ENCODE results near the gene EFEMP1. TPM values are rescaled to one million over a fixed set of nuclear protein-coding genes. Genes with fewer than 3 reads are reported as not detected.
"Not testable (repeated sequence)": the region's sequence is repeated elsewhere in the genome, so short reads cannot be mapped to it uniquely, and the experiment has no call there.

Gene EFEMP1
- total and polyA plus RNA-seq, 10 donors: 9.8 to 155 (median 43.0) TPM

GRCh38 chr2:55837073-55837472, 86.5 kb downstream of the EFEMP1 start:
- WGBS, 5 donors: 65 to 74% (median 70%) methylated on average over 7 to 9 of the region's 9 CpGs
- no peaks in the 10 kb centered on the region for H3K4me1 ChIP-seq
- H3K27me3 ChIP-seq (replicated peaks in 1 of 7): peaks cover 0 to 9% (median 0%) of the 10 kb centered on the region in 7 donors
- H3K36me3 ChIP-seq: no peaks in the 10 kb centered on the region
- intact Hi-C loops (cut with DNase I; ENCODE audit: low total_unique reads): no loop called here
- DNase-seq: no peak
- H3K4me3 ChIP-seq: no peak overlapping the region
- peaks cover 0 to 9% (median 2%) of the 10 kb centered on the region in 8 donors for H3K9me3 ChIP-seq
- TF ChIP-seq, protein P1, sequence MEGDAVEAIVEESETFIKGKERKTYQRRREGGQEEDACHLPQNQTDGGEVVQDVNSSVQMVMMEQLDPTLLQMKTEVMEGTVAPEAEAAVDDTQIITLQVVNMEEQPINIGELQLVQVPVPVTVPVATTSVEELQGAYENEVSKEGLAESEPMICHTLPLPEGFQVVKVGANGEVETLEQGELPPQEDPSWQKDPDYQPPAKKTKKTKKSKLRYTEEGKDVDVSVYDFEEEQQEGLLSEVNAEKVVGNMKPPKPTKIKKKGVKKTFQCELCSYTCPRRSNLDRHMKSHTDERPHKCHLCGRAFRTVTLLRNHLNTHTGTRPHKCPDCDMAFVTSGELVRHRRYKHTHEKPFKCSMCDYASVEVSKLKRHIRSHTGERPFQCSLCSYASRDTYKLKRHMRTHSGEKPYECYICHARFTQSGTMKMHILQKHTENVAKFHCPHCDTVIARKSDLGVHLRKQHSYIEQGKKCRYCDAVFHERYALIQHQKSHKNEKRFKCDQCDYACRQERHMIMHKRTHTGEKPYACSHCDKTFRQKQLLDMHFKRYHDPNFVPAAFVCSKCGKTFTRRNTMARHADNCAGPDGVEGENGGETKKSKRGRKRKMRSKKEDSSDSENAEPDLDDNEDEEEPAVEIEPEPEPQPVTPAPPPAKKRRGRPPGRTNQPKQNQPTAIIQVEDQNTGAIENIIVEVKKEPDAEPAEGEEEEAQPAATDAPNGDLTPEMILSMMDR (IDR thresholded peaks at IDR 0.05 in 8 of 11, conservative IDR thresholded peaks at IDR 0.05 in 3 of 11): no peak
- no peak for TF ChIP-seq POLR2A (IDR thresholded peaks at IDR 0.05)
- no peak for TF ChIP-seq POLR2AphosphoS5 (IDR thresholded peaks at IDR 0.05)
- H3K27ac ChIP-seq: no peak overlapping the region

DNA sequence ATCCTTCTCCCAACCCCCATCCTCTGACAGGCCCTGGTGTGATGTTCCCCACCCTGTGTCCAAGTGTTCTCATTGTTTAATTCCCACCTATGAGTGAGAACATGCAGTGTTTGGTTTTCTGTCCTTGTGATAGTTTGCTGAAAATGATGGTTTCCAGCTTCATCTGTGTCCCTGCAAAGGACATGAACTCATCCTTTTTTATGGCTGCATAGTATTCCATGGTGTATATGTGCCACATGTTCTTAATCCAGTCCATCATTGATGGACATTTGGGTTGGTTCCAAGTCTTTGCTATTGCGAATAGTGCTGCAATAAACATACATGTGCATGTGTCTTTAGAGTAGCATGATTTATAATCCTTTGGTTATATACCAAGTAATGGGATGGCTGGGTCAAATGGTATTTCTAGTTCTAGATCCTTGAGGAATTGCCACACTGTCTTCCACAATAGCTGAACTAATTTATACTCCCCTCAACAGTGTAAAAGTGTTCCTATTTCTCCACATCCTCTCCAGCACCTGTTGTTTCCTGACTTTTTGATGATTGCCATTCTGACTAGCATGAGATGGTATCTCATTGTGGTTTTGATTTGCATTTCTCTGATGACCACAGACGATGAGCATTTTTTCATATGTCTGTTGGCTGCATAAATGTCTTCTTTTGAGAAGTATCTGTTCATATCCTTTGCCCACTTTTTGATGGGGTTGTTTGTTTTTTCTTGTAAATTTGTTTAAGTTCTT, 91.7 kb downstream of the EFEMP1 start:
- peaks cover 0 to 14% (median 4%) of the 10 kb centered on the region in 8 donors for H3K9me3 ChIP-seq
- H3K36me3 ChIP-seq: not testable (repeated sequence)

GRCh38 chr2:55827855-55828254, 95.7 kb downstream of the EFEMP1 start:
- peaks cover 0 to 10% (median 2%) of the 10 kb centered on the region in 8 donors for H3K9me3 ChIP-seq
- H3K36me3 ChIP-seq: no peaks in the 10 kb centered on the region
- DNase-seq: no peak
- TF ChIP-seq, protein P1 (IDR thresholded peaks at IDR 0.05 in 8 of 11, conservative IDR thresholded peaks at IDR 0.05 in 3 of 11): no peak
- TF ChIP-seq POLR2AphosphoS5 (IDR thresholded peaks at IDR 0.05): no peak
- TF ChIP-seq POLR2A (IDR thresholded peaks at IDR 0.05): no peak
- no peak overlapping the region for H3K4me3 ChIP-seq
- intact Hi-C loops (cut with DNase I; ENCODE audit: low total_unique reads): no loop called here
- WGBS, 5 donors: 44 to 94% (median 84%) methylated on average over 1 of the region's 1 CpG
- H3K27me3 ChIP-seq (replicated peaks in 1 of 7): no peaks in the 10 kb centered on the region
- H3K4me1 ChIP-seq: no peaks in the 10 kb centered on the region
- no peak overlapping the region for H3K27ac ChIP-seq

More for the DNA sequence above, 91.7 kb downstream of the EFEMP1 start:
- H3K4me3 ChIP-seq; H3K27ac ChIP-seq; intact Hi-C loops (cut with DNase I; ENCODE audit: low total_unique reads); H3K4me1 ChIP-seq; H3K27me3 ChIP-seq (replicated peaks in 1 of 7); DNase-seq: not testable (repeated sequence)
- 14 to 72% (median 59%) methylated on average over 2 of the region's 2 CpGs for WGBS, 5 donors

GRCh38 chr2:55827428-55827827, 96.2 kb downstream of the EFEMP1 start:
- H3K4me3 ChIP-seq; H3K36me3 ChIP-seq; DNase-seq; H3K9me3 ChIP-seq; intact Hi-C loops (cut with DNase I; ENCODE audit: low total_unique reads); H3K27ac ChIP-seq; H3K27me3 ChIP-seq (replicated peaks in 1 of 7); H3K4me1 ChIP-seq: not testable (repeated sequence)
- 88 to 100% (median 91%) methylated on average over 2 of the region's 2 CpGs for WGBS, 5 donors

DNA sequence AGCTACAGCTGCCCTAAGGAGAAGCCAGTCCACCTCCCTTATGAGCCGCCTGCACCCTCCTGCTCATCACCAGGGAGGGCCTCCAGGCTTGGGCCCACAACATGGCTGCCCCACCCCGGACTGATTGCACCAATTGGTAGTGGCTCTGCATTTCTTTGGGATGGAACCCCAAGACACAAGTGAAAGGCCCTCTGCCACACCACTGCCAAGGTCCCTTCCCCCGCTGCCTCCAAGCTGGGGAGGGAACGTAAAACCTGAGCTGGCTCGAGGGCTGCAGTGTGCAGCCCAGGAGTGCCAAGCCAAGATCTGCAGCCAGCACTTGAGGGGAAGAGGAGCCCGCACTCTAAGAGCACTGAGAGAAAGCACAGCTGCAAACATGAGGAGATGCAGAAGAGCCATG, 97.3 kb downstream of the EFEMP1 start:
- intact Hi-C loops (cut with DNase I; ENCODE audit: low total_unique reads): no loop called here
- no peak overlapping the region for H3K27ac ChIP-seq

More for the DNA sequence above, 97.3 kb downstream of the EFEMP1 start:
- no peaks in the 10 kb centered on the region for H3K27me3 ChIP-seq (replicated peaks in 1 of 7)
- DNase-seq: peak; percentile 53
- H3K9me3 ChIP-seq: peaks cover 0 to 3% (median 0%) of the 10 kb centered on the region in 8 donors
- H3K4me3 ChIP-seq: no peak overlapping the region
- no peak for TF ChIP-seq POLR2AphosphoS5 (IDR thresholded peaks at IDR 0.05)
- no peak for TF ChIP-seq POLR2A (IDR thresholded peaks at IDR 0.05)
- TF ChIP-seq, protein P1 (IDR thresholded peaks at IDR 0.05 in 8 of 11, conservative IDR thresholded peaks at IDR 0.05 in 3 of 11): no peak
- no peaks in the 10 kb centered on the region for H3K4me1 ChIP-seq
- WGBS, 5 donors: 90 to 96% (median 92%) methylated on average over 5 to 6 of the region's 6 CpGs
- H3K36me3 ChIP-seq: no peaks in the 10 kb centered on the region
